Gastrocnemius medialis (tissue), 4 donors: ENCODE results near the gene RIN3.

Source experiments
- POLR2A ChIP-seq, 2 donors: fragments of 450-650 bp; IDR thresholded peaks; one replicate each; pipeline ENCODE4 v1.6.1; 2017; ENCODE audit warnings: antibody characterized with exemption in 2 of 2, mild to moderate bottlenecking in 2 of 2, moderate library complexity in 2 of 2
- TF ChIP-seq, protein P1 (sequence below), 5 experiments: fragments of 450-650 bp in 3 of 5; fragments of 200-600 bp in 2 of 5; sonication (generic) in 2 of 5; IDR thresholded peaks in 4 of 5; conservative IDR thresholded peaks in 1 of 5; 1 replicate in 4 of 5; 2 replicates in 1 of 5; pipeline ENCODE4 v1.5.1; 2016 to 2019; ENCODE audit warnings: antibody characterized with exemption in 5 of 5, mild to moderate bottlenecking in 3 of 5, moderate library complexity in 3 of 5

DNA sequence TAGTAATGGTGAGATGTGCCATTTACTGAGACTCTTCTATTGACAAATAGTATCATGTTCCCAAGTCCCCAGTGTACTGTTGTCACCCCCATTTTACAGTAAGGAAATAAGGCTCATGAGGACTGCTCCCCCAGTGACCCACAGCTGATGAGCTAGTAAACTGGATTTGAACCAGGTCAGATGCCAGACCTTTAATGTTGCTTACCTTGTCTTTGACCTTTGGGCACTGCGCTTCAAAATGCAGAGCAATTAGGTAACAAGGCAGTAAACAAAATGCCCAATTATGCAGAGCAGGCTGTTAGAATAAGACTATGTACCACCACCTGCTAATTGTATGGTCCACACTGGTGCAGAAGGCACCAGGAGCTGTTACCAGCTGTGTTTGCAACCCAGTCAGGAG is 38.5 kb upstream of the RIN3 start:
- TF ChIP-seq, protein P1, sequence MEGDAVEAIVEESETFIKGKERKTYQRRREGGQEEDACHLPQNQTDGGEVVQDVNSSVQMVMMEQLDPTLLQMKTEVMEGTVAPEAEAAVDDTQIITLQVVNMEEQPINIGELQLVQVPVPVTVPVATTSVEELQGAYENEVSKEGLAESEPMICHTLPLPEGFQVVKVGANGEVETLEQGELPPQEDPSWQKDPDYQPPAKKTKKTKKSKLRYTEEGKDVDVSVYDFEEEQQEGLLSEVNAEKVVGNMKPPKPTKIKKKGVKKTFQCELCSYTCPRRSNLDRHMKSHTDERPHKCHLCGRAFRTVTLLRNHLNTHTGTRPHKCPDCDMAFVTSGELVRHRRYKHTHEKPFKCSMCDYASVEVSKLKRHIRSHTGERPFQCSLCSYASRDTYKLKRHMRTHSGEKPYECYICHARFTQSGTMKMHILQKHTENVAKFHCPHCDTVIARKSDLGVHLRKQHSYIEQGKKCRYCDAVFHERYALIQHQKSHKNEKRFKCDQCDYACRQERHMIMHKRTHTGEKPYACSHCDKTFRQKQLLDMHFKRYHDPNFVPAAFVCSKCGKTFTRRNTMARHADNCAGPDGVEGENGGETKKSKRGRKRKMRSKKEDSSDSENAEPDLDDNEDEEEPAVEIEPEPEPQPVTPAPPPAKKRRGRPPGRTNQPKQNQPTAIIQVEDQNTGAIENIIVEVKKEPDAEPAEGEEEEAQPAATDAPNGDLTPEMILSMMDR (IDR thresholded peaks at IDR 0.05 in 4 of 5, conservative IDR thresholded peaks at IDR 0.05 in 1 of 5) = no peak
- TF ChIP-seq POLR2A (IDR thresholded peaks at IDR 0.05) = no peak
